Natural killer cell treated with Interleukin-12 subunit alpha and Interleukin-12 subunit beta and Interleukin-15 and Interleukin-18, amount 100 ng/mL, for 72 hours (primary cell): ENCODE results near the gene ZNF672. TPM values are rescaled to one million over a fixed set of nuclear protein-coding genes. Genes with fewer than 3 reads are reported as not detected.
"Not testable (repeated sequence)": the region's sequence is repeated elsewhere in the genome, so short reads cannot be mapped to it uniquely, and the experiment has no call there.

Experiments used
- ATAC-seq, 2 donors: fragments of 150-1000 bp; cut with Tn5 transposase in 1 of 2; sonication (Bioruptor Pico), chemical (Tn5 transposase) in 1 of 2; 2 replicates each; pipeline ENCODE4 v1.10.0; 2021
- DNase-seq: peaks from one replicate; pipeline ENCODE4 v3.0.0; 2022; ENCODE audit warnings: low spot score
- H3K27ac Mint-ChIP-seq, 2 donors: 1 replicate in 1 of 2; 2 replicates in 1 of 2; pipeline ENCODE4 v1.8.0; 2022; ENCODE audit warnings: mixed read lengths in 2 of 2, mild to moderate bottlenecking in 1 of 2, moderate library complexity in 1 of 2
- H3K27me3 Mint-ChIP-seq, 2 donors: 1 replicate in 1 of 2; 2 replicates in 1 of 2; pipeline ENCODE4 v1.8.0; 2022; ENCODE audit warnings: mixed read lengths in 2 of 2
- H3K36me3 Mint-ChIP-seq: one replicate; pipeline ENCODE4 v1.8.0; 2022; ENCODE audit warnings: mixed read lengths
- H3K4me1 Mint-ChIP-seq, 2 donors: 1 replicate in 1 of 2; 2 replicates in 1 of 2; pipeline ENCODE4 v1.8.0; 2022; ENCODE audit warnings: low read depth in 2 of 2, mixed read lengths in 2 of 2, mild to moderate bottlenecking in 1 of 2
- H3K4me3 Mint-ChIP-seq: one replicate; pipeline ENCODE4 v1.8.0; 2022; ENCODE audit warnings: mixed read lengths
- H3K9me3 Mint-ChIP-seq: 2 replicates; pipeline ENCODE4 v1.8.0; 2022; ENCODE audit warnings: mixed read lengths
- total RNA-seq, 2 donors: library from RNA; stranded (reverse); gene quantifications; one replicate each; pipeline ENCODE4 v1.2.3, GENCODE V29; 2022

ZNF672 gene
- total RNA-seq, 2 donors from 2014 or later: 41.2 to 59.7 TPM

- DNase-seq (no peak), ATAC-seq (no peak)
- Mint-ChIP-seq H3K4me1 (peaks cover 2 to 5% of the 10 kb centered on the region in 2 donors), H3K27me3 (peaks cover 6 to 8% of the 10 kb centered on the region in 2 donors), H3K4me3 (no peak overlapping the region), H3K27ac (no peak overlapping the region), H3K9me3 (no peaks in the 10 kb centered on the region), H3K36me3 (no peaks in the 10 kb centered on the region)
Observed at GRCh38 chr1:248885646-248886045, 47.6 kb downstream of the ZNF672 start.

GRCh38 chr1:248886237-248886895 lies 48.3 kb downstream of the ZNF672 start:
- DNase-seq (no peak), ATAC-seq (no peak)
- Mint-ChIP-seq H3K4me3 (no peak overlapping the region), H3K36me3 (no peaks in the 10 kb centered on the region), H3K4me1 (peaks cover 6 to 10% of the 10 kb centered on the region in 2 donors), H3K9me3 (no peaks in the 10 kb centered on the region), H3K27me3 (peaks cover 12 to 13% of the 10 kb centered on the region in 2 donors), H3K27ac (no peak overlapping the region)

DNA sequence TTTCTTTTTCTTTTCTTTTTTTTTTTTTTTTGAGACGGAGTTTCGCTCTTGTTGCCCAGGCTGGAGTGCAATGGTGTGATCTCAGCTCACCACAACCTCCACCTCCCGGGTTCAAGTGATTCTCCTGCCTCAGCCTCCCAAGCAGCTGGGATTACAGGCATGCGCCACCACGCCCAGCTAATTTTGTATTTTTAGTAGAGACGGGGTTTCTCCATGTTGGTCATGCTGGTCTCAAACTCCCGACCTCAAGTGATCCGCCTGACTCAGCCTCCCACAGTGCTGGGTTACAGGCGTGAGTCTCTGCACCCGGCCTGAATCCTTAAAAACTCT lies 51.9 kb downstream of the ZNF672 start:
- H3K27ac Mint-ChIP-seq, H3K4me1 Mint-ChIP-seq, DNase-seq, H3K9me3 Mint-ChIP-seq, H3K36me3 Mint-ChIP-seq, H3K4me3 Mint-ChIP-seq, ATAC-seq: not testable (repeated sequence)
- H3K27me3 Mint-ChIP-seq: peaks cover 22% of the 10 kb centered on the region in 2 donors

GRCh38 chr1:248890549-248891498 lies 52.8 kb downstream of the ZNF672 start:
- Mint-ChIP-seq H3K27ac (no peak overlapping the region), H3K27me3 (peaks cover 22 to 23% of the 10 kb centered on the region in 2 donors), H3K4me1 (peaks cover 6 to 10% of the 10 kb centered on the region in 2 donors), H3K9me3 (no peaks in the 10 kb centered on the region), H3K4me3 (no peak overlapping the region), H3K36me3 (no peaks in the 10 kb centered on the region)
- ATAC-seq: peak in 1 of 2 donors; percentile 61
- DNase-seq: no peak

- ATAC-seq: no peak
- H3K27me3 Mint-ChIP-seq: peaks cover 22 to 23% of the 10 kb centered on the region in 2 donors
Observed at GRCh38 chr1:248891758-248892157, 53.7 kb downstream of the ZNF672 start.

DNA sequence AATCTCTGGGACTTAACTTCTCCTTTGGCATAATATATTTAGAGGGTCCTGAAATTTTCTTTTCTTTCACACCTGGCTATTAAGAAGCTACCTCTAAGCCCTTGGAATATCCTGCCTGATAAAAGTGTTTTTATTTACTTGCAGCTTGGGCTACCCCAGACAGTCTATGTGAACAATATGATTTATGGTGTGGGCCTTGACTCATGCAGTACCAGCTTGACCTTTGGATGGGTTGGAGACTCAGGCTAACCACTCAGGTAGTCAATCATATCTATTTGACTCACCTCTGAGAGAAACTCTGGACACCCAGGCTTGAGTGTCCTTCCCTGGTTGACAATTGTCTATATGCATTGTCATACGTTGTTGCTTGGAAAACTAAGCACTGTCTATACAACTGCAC lies 54.6 kb downstream of the ZNF672 start:
- H3K4me1 Mint-ChIP-seq: peaks cover 6 to 10% of the 10 kb centered on the region in 2 donors
- H3K27me3 Mint-ChIP-seq: peaks cover 23 to 27% of the 10 kb centered on the region in 2 donors
- no peaks in the 10 kb centered on the region for H3K9me3 Mint-ChIP-seq
- no peaks in the 10 kb centered on the region for H3K36me3 Mint-ChIP-seq
- no peak overlapping the region for H3K27ac Mint-ChIP-seq
- DNase-seq (no peak), ATAC-seq (no peak)
- H3K4me3 Mint-ChIP-seq: no peak overlapping the region

More at GRCh38 chr1:248891758-248892157, 53.7 kb downstream of the ZNF672 start:
- H3K9me3 Mint-ChIP-seq: no peaks in the 10 kb centered on the region
- peaks cover 6 to 10% of the 10 kb centered on the region in 2 donors for H3K4me1 Mint-ChIP-seq
- H3K27ac Mint-ChIP-seq: no peak overlapping the region
- H3K4me3 Mint-ChIP-seq: no peak overlapping the region
- DNase-seq: no peak
- no peaks in the 10 kb centered on the region for H3K36me3 Mint-ChIP-seq

- Mint-ChIP-seq H3K9me3 (no peaks in the 10 kb centered on the region), H3K27me3 (peaks cover 39 to 40% of the 10 kb centered on the region in 2 donors), H3K4me3 (no peak overlapping the region), H3K36me3 (no peaks in the 10 kb centered on the region), H3K4me1 (peaks cover 6 to 10% of the 10 kb centered on the region in 2 donors), H3K27ac (no peak overlapping the region)
- DNase-seq (no peak), ATAC-seq (no peak)
Observed at GRCh38 chr1:248894837-248895236, 56.8 kb downstream of the ZNF672 start.

DNA sequence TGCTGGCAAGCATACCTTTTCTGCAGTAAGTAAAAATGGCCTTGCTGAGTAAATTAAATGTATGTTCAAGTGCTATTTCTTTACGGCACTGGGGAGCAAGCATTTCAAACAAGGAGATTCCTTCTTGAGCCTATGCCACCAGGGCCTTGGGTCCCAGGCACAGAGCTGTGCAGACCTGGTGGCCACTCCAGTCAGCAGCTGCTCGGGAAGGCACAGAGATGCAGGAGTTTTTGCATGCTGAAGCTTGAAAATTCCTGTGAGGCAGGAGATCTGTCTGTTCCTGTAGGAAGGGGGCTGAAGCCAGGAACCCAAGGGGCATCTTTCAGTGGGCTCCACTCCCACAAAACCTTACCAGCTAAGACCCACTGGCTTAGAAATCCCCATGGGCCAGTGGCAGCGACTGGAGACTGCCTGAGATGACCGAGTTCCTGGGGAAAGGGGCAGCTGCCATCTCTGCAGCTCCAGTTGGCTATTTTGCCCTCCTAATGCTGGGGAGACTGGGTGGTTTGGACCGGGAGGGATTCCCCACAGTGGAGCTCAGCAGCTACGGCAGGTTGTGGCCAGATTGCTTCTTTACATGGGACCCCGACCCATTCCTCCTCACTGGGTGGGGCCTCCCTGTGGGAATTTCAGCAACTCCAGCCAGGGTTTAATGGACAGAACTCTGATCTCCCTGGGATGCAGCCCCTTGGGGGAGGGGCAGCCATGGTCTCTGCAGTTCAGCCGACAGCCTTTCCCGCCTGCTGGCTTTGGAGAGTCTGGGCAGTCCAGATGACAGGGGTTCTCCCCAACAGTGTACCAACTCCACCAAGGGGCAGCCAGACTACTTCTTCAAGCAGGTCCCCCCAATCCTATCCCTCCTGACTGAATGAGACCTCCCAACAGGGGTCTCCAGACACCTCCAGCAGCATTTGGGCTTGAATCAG lies 59.7 kb downstream of the ZNF672 start:
- ATAC-seq: no peak
- peaks cover 4 to 5% of the 10 kb centered on the region in 2 donors for H3K4me1 Mint-ChIP-seq
- H3K4me3 Mint-ChIP-seq: no peak overlapping the region
- H3K36me3 Mint-ChIP-seq: no peaks in the 10 kb centered on the region
- DNase-seq: no peak
- H3K9me3 Mint-ChIP-seq: no peaks in the 10 kb centered on the region
- H3K27ac Mint-ChIP-seq: no peak overlapping the region
- peaks cover 39 to 49% of the 10 kb centered on the region in 2 donors for H3K27me3 Mint-ChIP-seq

Other genes starting within 250 kb of the ZNF672 start
- gene OR2T10, start 240.5 kb upstream of the ZNF672 start, total RNA-seq: not detected
- gene OR2T11, start 203.1 kb upstream of the ZNF672 start, total RNA-seq: not detected
- not detected for gene OR2T35, start 192.9 kb upstream of the ZNF672 start, total RNA-seq
- gene OR2T27, start 182.7 kb upstream of the ZNF672 start, total RNA-seq: not detected
- not detected for gene OR14I1, start 135.5 kb upstream of the ZNF672 start, total RNA-seq
- gene LYPD8, start 82.5 kb upstream of the ZNF672 start, total RNA-seq: not detected
- gene SH3BP5L, start 12.3 kb upstream of the ZNF672 start, total RNA-seq: 10 to 100 TPM; 18.3 to 23.8 TPM
- 100 to 1,000 TPM in 1 of 2 donors, 10 to 100 TPM in 1; 40.4 to 142 TPM for gene ZNF692, start 20.9 kb downstream of the ZNF672 start, total RNA-seq
- gene PGBD2, start 68.0 kb downstream of the ZNF672 start, total RNA-seq: 1 to 10 TPM; 6.9 to 7.2 TPM